Measurements from ENCODE around the gene PTPRN2. TPM values are rescaled to one million over a fixed set of nuclear protein-coding genes. Genes with fewer than 3 reads are reported as not detected.
"Not testable (repeated sequence)": the region's sequence is repeated elsewhere in the genome, so short reads cannot be mapped to it uniquely, and the experiment has no call there.

Gene PTPRN2
- total RNA-seq, 1 donor from 2014 or later: 0.72 TPM

DNA sequence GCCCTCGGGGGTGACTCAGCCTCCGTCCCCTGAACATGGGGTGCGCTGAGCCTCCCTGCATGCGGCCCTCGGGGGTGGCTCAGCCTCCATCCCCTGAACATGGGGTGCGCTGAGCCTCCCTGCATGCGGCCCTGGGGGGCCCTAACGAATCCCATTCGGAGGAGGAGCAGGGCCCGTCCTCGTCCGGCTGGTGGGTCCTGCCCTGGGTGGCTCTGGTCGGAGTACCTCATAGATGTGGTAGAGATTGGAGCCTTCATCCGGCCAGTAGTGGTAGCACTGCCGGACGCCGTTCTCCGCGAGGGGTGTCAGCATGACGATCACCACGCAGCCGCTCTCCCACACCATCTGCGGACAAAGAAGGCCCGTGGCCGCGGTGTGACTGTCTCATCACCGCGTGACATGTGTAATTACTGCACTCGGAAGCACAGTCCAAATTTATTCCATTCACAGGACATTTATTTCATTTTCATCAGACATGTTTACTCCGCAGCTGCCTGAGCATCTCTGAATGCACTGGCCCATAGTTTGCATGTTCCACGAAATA is 1009.8 kb downstream of the PTPRN2 start:
- DNase-seq (ENCODE audit: low spot score): no peak

DNA sequence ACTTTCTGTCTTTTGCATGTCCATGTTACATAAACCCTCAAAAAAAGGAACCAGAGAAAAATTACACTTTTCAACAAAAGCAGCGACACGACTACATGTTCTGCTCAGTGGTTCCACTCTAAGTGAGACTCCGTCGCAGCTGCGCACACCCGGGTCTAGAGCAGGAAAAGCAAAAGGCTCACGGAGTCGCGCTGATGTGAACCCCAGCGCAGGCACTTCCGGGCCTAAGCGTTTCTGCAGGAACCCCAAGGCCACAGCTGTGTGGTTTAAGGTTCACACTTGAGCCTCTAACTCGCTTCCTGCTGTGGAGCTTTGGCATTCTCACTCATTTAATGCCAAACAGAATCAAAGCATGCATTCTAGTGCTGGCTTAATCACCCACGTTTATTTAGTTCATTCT is 1010.6 kb downstream of the PTPRN2 start:
- no peak for DNase-seq (ENCODE audit: low spot score)

DNA sequence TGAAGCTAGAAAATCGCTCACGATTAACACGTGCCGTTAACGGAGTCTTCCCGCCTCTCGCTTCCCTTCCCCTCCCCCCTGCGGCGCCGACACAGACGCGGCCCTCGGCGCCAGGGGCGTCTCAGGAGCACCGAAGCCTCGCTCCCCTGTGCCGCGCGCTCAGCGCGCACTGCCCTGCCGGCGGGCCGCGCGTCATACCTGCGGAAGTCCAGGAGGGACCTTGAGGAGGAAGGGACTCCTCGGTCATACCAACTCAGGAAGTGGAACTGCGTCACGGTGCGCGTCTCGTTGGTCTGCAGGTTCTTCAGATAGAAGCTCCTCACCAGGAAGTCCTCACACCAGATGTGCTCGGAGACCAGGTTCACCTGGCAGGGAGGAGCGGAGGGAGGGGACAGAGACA is 1011.2 kb downstream of the PTPRN2 start:
- DNase-seq (ENCODE audit: low spot score): no peak

DNA sequence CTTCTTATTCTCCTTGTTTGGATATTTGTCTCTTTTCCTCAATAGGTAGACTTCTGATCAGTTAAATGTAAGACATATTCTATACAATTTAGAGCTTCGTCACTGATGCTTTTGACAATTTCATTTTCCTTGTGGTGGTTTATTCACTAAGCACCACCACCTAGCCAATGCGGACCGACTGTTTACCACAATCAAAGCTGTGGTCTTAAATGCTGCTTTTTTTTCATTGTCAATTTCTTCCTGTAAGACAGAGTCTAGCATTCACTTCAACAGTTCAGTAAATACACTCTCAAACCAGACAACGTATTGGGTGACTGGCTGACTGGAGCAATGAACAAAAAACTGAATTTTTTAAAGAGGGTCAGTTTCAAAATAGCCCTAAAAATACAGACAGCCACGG is 1011.8 kb downstream of the PTPRN2 start:
- no peak for DNase-seq (ENCODE audit: low spot score)

DNA sequence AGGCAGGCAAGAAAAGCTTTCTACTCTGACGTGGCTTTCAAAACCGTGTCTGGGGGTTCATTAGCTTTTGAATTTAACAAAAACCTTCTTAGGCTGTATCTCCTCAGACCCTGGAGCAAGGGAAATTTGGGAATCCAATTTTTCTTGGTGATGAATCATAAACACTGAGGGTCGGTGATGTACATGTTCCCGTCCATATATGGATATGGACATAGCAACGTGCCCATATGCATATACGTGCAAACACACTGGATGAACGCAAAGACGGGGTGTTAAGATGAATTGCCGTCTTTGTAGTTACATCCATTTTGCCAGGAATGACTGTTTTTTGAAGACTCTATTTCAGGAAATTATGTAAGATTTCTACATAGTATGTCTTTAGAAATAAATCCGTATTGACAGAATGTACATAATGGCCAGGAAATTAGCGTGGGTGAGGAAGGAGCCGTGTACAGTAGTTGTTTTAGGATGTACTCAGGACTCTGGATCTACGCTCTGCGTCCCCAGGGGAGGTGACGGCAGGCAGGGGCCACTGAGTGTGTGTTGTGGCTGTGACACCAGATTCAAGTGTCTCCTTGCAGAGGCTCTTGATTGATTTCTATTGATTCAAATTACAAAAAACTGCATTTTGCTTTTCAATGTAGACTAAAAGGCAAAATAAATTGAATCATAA is 1012.6 kb downstream of the PTPRN2 start:
- DNase-seq (ENCODE audit: low spot score): no peak

DNA sequence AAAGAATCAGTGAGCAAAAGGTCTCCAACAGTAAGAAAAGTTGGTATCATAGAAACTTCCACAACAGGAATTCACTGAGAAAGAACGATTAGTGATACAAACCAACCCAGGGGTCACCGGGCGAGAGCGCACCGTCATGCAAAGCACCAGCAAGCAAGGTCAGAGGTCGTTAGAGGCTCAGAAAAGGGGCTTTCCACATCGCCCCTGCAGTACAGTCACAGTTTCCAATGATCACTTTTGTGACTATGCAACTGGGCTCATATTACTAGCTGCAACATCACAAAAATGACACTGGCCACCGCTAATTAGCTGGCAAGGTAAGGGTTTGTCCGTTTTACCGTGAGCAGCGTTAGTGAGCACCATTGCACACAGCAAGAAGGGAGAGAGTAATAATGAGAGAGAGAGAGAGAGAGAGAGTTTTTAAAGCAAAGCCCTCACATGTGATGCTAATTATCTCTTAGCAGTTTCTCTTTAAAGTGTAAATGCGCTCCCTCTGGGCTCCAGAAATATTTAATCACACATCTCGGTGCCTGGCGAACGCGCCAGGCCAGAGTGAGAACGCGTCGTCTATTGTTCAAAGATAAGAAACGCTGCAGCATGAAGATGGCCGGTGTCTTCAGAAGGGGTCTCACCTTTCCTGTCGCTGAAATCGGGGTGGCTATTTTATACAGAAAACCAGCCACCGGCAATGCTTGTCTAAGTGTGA is 1013.4 kb downstream of the PTPRN2 start:
- no peak for DNase-seq (ENCODE audit: low spot score)

DNA sequence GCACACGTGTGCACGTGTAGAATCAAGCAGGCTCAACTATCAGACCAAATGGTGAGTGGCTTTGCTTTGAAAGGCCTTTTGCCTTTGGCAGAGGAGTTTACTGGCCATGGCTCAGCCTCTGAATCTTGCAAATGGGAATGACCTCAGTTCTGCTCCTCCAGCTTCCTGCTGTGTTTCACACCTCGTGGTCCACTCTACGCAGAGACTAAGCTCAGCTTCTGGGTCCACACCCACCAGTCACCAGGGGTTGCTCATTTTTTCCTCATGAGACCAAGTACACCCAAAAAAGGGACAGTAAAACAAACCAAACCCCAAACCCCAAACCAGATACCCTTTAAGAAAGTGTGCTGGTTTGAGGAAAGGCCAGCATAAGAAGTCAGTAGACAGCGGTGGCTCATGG is 1014.4 kb downstream of the PTPRN2 start:
- DNase-seq (ENCODE audit: low spot score): no peak

DNA sequence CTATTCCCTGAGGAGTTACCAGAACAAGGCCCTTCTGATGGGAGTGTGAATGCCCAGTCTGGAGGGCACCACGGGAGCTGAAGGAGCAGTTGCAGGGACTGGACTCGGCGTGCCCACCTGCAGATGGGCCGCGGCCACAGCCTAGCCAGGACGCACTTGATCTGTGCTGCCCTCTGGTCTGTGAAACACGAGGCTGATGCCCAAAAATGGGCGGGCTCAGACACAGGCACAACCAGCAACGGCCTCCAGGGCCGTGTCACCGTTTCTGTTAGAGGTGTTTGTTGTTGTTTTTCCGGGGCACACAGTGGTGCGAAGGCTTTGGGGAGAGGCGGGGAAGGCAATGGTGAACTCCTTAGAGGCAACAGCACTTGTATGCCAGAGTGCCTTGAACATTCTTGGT is 1015.0 kb downstream of the PTPRN2 start:
- DNase-seq (ENCODE audit: low spot score): no peak

DNA sequence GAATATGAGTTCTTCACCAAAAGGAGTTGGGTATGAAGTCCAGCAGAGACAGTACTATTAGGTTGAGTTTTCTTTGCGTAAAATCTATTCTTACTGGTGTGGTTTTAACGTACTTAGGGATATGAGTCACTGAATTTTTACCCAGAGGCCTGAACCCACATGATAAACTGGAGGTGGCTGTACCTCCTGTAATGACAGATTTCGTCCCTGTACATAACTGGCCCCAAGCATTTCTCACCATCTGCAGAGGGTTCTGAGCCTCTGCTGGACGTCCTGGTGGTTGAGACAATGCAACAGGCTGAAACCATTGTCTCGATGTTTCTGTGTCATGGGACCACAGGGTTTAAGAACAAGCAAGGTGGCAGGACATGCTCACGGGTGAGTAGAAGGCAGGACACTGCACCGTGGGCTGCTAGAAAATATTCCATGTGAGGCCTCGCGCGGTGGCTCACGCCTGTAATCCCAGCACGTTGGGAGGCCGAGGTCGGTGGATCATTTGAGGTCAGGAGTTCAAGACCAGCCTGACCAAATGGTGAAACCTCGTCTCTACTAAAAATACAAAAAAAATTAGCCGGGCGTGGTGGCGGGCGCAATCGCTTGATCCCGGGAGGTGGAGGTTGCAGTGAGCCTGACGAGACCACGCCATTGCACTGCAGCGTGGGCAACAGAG is 1017.0 kb downstream of the PTPRN2 start:
- DNase-seq (ENCODE audit: low spot score): no peak

DNA sequence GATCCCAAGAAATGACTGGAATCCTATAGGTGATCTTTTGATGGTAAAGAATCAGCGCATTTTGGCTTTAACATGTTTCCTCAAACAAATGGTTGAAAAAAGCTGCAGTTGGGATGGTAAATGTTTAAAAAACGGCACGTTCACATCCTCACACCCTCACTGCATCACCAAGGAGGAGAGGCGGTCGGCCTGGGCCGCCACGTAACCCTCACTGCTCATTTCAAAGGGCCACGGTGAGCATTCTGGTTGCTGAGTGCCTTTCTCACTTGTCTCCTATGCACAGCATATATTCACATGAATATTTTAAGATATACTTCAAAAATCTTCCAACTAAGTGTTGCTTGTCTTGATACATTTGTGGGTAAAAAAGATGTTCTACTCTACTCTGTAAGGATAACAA is 1017.7 kb downstream of the PTPRN2 start:
- no peak for DNase-seq (ENCODE audit: low spot score)

DNA sequence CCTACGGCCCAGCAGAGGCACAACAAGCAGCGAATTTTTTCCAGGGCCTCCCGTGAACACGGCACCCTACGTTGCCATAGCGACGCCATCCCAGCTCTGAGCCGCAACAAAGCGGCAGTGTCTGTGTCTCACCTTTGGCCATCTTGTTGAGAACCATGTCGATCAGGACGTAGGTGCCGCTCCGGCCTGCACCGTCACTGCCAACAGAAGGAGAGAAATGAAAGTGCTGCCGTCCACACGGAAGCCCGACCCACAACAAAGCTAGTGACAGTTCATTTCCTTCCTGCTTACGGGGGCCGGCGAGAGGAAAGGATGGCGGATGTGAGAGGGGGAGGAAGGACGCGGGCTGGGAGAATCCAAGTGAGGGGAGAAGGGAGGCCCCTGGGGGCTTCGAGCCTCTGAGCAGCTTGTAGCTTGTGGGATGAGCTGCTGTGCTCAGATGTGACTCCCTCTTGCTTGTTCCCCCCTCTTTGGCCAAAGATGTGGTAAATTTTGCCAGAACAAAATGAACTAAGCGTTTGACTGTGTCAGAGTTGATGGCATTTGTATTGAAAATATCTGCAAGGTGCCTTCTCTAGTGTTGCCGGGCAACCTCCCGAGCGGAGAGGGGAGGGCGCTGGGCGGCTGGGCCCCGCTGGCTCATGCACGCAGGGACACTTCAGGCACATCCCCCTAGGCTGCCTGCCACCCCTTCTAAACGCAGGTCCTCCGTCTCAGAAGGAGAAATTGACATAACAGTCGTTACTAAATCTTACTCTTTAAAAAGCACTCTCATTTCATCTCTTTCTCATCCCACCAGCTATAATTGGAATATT is 1018.6 kb downstream of the PTPRN2 start:
- peak; percentile 63 for DNase-seq (ENCODE audit: low spot score)

DNA sequence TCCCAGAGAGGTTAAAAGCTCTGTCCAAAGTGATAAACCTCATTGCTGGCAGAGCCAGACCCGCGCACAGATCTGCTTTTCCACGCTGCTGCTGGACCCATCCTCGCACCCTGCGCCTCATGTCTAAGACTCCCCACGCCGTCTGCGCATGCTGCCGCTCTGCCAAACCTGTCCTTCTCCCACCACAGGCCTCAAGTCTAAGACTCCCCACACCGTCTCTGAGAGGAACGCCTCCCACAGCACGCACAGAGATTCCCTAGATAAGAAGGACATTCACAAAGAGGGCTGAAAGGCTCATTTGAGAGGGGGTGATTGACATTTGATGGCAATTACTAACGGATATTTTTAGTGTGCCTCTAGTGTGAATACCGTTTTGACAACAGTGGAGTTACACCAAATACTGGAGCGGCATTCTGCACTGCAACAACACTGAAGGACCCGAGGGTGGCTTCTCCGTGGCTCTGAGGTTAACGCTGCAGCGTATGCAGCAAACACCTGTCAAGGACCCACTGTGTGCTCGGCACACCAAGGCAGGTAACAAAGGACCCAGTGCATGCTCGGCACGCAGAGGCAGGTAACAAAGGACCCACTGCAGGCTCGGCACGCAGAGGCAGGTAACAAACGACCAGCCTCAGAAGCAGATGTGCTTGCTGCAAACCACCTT is 1019.4 kb downstream of the PTPRN2 start:
- no peak for DNase-seq (ENCODE audit: low spot score)

DNA sequence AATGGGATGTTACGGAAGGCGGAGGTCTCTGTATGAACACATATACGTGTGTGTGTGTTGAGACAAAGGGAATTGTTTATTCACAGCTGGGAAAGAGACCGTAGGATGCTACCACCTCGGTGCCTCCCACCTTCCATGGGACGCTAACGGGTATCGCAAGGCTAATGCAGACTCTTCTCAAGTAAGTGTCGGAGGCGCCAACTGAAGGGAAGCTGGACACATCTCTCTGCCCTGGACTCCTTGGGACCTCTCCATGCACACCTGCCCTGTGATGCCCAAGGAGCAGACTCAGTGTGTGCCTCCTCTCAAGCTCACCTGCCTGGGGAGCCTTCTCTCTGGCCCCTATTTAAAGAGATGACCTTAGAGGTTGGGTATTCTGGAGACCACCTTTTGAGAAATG is 1020.0 kb downstream of the PTPRN2 start:
- no peak for DNase-seq (ENCODE audit: low spot score)

DNA sequence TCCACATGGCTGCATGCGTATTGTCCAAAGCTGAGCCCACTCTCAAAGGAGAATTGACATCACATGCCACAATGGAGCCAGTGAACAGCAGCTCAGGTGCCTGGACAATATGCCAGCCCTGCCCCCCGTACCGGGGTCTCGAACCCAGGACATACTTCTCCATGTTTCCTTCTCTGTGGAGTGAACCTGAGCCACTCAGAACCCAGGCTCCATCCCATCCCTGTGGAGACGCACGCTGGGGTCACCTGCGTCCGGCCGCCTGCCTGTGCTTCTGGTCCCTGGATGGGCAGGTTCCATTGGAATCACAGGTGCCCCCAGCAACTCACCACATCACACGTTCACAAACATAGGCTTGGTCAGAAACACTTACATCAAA is 1021.0 kb downstream of the PTPRN2 start:
- DNase-seq (ENCODE audit: low spot score): no peak

DNA sequence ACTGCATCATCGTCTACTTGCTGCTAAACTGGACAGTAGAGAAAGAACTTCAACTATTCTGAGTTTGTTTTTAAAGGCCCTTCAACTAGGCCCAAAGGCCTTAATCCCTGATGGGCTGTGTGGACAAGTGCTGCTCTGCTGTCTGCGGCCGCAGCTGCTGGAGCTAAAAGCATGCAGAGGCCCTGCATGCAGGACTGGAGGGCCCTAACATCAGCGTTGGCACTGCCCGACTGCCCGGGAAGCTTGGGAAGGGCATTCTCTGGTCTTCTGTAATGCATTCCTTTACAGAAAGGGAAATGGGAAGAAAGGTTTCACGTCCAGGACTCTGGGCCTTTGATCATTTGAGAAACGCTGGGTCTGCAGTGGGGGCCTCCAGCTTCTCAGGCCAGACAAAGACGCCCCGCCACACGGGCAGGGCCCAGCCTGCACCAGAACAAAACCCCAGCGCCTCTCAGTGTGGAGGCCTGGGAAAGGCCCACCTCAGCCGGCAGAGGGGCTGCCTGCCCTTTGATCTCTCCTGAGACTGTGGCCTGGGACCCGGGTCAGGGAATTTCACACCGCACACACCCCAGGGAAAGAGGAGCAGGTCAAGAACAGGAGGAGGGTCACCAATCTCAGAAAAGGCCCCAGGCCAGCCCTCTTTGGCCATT is 1021.5 kb downstream of the PTPRN2 start:
- DNase-seq (ENCODE audit: low spot score): no peak

DNA sequence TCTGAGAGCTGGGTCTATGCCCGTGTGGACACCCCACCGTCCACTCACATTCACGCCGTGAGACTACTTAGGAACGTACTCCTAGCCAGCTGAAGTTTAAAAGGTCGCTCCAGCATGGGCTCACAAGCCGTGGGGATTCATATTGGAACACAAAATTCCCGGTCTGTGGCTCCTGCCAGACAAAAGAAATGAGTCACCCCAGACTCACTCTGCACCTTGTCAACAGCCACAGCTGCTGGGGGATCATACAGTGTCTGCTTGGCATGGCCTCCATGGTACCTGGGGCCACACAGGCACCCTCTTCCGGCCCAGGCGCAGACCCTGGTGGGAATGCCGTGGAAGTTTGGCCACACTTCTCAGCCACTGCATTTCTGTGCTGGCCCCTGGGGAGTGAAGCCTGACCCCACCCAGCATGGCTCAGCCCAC is 1022.4 kb downstream of the PTPRN2 start:
- no peak for DNase-seq (ENCODE audit: low spot score)

DNA sequence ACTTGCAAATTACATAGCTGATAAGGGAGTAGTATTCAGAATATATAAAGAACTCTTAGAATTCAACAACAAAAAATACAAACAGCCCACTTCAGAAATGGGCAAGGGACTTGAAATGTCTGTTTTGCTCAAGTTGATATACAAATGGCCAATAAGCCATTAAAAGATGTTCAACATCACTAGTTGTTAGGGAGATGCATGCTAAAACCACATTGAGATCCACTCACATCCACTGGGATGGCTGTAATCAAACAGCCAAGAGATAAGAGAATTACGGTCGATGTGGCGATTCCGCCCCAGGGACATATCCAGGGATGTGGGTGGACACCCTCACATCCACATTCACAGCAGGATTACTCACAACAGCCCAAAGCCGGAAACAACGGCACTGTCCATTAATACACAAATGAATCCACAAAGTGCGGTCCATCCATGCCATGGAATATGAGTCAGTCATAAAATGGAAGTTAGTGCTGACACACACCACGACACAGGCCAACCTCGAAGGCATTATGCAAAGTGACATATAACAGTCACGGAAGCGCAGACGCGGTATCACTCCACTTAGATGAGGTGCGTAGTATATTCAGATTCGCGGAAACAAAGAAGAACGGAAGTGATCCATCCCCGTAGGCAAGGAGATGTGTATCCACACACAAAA is 1023.0 kb downstream of the PTPRN2 start:
- no peak for DNase-seq (ENCODE audit: low spot score)

DNA sequence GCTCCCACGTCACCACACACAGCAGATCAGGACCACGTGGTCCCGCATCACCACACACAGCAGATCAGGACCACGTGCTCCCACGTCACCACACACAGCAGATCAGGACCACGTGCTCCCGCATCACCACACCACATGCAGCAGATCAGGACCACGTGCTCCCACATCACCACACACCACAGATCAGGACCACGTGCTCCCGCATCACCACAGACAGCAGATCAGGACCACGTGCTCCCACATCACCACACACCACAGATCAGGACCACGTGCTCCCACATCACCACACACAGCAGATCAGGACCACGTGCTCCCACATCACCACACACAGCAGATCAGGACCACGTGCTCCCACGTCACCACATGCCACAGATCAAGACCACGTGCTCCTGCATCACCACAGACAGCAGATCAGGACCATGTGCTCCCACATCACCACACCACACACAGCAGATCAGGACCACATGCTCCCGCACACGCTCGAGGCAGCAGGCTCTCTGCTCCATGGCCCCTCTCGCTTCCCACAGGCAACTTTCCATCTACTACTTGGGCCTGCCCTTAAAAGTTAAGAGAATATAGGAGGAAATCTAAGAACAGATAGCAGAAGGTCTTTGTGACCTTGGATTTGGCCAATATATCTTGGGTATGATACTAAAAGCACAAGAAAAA is 1024.0 kb downstream of the PTPRN2 start:
- DNase-seq (ENCODE audit: low spot score): not testable (repeated sequence)

DNA sequence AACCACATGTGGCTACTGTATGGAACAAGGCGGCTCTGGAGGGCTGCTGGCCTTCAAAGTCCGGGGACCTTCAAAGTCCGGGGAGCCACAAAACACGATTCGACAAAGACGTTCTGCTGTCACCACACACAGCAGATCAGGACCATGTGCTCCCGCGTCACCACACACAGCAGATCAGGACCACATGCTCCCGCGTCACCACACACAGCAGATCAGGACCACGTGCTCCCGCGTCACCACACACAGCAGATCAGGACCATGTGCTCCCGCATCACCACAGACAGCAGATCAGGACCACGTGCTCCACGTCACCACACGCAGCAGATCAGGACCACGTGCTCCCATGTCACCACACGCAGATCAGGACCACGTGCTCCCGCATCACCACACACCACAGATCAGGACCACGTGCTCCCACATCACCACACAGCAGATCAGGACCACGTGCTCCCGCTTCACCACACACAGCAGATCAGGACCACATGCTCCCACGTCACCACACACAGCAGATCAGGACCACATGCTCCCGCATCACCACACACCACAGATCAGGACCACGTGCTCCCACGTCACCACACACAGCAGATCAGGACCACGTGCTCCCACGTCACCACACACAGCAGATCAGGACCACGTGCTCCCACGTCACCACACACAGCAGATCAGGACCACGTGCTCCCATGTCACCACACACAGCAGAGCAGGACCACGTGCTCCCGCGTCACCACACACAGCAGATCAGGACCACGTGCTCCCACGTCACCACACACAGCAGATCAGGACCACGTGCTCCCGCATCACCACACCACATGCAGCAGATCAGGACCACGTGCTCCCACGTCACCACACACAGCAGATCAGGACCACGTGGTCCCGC is 1024.9 kb downstream of the PTPRN2 start:
- DNase-seq (ENCODE audit: low spot score): not testable (repeated sequence)

Measured in umbilical cord (tissue), 2 donors.